Medulla oblongata (tissue), 1 donor: ENCODE data around the gene ARSJ.

Source experiments
- DNase-seq: peaks from one replicate; pipeline ENCODE4 v3.0.0-alpha.2; 2015; ENCODE audit errors: extremely low spot score

Gene ARSJ

DNA sequence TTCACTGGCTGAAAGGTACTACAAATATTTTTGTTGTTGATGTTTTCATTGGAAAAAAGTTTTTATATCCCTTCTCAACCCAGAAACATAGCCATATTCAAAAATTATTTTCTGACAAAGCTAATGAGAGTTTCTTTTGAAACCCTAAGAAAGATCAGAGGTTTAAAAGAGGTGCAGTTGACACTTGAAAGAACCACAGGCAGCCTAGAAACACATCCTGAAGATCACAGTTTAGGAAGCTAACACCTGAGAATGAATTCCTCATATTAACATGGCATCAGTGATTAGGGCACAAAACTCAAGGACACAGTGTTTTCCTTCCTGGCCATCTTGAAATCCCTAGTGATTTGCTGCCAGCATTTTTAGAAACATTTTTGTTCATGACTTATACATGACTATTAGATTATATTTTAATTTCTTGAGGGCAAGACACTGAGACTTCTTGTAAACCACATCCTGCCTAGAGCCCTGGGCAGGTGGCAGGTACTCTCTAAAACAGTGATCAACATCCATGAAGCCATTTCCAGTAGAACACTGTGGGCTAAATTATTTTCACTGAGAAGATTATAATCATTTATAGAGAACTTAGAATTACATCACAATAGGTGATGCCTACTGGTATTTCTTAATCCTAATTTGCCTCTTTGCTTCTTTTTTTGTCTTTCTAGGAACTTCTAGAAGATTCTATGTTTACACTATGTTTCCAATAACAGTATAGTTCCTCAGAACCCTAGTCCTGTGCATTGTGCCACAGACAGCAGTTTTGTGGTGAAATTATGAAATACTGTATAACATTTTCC, 80.0 kb downstream of the ARSJ start:
- no peak for DNase-seq

DNA sequence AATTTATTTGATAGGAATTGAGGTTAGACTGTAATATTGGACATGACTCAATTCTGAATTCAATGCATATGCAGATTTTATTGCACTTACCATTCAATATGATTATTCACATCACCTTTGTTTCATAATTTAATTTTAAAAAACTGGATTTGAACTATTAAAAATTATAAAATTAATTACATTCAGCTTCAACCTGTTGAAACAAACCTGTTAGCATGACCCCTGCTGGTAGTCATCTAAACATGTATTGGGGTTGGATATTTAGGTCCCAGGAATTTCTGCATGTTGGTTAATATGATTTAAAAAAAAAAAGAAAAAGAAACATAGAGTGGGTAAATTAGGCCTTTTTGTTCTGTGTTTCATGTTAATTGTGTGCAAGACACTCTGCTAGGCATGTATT, 85.9 kb downstream of the ARSJ start:
- DNase-seq: no peak

DNA sequence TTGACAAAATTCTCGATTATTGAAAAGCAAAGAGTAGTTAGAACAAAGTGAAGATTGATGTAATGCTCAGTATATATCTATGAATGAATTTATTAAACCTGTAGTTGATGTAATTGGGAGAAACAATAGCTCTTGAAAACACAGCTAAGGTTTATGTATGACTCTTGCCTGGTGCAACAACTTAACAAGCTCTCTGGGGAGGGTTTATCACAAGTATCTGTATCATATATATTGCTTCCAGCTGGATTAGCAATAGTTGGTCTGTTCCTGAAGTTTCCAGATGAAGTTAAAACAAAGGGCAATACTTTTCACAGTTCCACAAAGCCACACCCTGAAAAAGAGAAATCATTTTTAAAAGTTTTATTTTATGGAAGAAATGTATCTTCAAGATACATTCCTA, 91.4 kb downstream of the ARSJ start:
- no peak for DNase-seq

DNA sequence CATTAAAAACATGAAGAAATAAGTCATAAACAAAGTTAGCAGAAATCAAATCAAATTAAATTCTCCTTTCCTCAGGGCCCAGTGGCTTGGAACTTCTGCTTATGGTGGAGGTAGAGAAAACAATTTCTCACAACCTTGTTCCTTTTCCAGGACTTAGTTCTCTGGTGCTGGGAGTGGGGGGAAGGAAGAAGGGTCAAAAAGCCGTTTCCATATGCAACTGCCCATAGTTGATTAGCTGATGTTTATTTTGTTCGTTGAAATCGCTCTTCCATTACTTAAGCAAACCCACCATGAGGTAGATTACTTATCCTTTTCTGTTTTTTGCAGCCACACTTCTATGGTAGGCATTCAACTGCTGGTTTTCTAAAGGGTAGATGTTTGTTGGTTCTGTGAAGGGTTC, 94.2 kb downstream of the ARSJ start:
- no peak for DNase-seq

DNA sequence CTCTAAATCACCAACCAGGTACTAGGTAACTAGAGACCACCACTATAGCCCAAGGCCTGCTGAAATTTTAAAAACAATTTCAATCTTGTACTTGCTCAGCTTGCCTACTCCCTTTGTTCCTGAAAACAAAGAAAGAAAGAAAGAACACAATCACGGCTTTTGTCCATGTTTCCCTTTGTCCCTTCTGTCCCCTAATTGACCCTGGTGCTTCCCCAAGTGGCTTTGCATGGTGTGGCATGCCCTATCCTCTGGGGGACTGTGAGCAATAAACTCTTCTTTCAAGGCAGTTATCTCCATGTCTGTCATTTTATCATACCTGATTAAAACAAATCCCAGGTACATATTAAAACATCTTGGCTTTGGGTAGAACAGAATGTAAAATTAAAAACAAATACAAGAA, 94.8 kb downstream of the ARSJ start:
- DNase-seq: no peak

DNA sequence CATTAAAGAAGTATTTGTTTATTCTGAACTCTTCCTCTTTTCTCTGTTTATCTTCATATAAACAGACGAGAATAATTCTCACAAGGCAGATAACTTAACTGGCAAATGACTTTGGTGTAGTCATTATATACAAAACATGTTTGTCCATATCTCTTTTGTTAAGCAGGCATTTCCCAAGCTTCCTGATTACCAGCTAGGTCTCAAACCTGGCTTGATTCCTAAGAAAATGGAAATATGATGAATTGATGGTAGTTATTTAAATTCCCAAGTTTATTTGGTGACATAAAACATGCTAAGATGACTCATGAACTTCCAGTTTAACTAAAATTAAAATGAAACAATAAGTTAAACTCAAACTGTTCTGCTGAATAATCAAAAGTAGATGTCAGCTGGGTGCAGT, 96.8 kb downstream of the ARSJ start:
- DNase-seq: no peak

DNA sequence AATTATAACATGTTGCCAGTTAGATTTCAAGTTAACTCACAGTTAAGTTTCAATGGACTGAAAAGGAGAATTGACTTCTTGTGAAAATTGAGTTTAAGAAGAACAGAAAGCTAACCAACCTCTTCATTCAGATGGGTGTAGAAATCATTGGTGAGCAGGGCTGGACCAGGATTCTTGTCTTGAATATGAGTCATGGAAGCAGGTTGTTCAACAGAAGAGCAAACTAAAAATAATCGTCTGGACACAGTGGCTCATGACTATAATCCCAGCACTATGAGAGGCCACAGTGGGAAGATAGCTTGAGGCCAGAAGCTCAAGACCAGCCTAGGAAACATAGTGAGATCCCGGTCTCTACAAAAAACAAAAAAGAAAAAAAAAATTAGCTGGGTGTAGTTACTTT, 98.2 kb downstream of the ARSJ start:
- DNase-seq: no peak

DNA sequence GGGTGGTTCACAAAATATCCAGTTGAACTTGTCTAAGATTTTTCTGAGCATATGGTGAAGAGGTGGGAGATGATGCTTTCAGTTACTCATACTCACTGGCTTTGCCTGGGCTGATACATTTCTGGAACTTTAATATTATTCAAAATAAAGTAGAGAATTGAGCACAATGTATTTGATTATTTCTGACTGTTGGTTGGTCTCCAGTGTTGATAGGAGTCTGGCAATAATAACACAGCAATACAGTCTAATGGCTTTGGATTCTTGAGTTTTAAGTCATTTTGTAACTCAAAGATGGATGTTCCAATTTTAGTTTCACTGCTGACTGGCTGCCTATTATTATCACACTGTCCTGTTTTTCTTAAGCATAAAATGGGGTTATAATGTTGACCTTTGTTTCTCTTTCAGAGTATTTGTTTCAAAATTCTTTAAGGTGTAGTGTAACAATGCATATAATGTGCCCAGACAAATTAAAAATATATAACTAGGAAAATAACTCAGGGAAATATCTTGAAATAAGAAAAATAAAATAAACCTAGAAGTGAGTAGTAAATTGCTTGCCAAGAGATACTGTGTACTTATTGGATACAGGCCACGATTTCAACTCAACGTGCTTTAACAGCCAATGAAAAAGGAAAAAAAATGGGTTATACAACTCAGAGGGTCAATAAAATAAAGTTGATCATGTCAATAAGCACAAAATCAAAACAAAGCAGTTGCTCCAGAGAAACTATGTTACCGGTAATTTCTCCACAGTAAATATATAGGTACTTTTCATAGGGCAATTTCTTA, 99.0 kb downstream of the ARSJ start:
- no peak for DNase-seq

DNA sequence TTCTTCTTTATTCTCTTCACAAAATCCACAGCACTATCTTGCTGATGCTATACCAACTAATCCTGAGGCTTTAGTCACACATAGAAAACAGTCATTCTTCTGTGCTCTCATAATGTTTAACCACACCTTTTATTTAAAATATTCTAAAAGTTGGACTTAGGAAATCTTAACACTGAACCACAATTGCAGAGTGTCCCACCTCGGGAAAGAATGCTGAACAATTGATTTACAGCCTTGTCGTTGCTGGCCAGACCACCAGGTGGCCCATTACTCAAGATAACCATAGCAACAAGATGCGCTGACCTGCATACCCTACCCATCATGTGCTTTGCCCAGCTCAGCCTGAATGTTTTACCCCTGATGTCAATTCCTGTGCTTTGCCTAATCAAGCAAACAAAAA, 100.8 kb downstream of the ARSJ start:
- no peak for DNase-seq

DNA sequence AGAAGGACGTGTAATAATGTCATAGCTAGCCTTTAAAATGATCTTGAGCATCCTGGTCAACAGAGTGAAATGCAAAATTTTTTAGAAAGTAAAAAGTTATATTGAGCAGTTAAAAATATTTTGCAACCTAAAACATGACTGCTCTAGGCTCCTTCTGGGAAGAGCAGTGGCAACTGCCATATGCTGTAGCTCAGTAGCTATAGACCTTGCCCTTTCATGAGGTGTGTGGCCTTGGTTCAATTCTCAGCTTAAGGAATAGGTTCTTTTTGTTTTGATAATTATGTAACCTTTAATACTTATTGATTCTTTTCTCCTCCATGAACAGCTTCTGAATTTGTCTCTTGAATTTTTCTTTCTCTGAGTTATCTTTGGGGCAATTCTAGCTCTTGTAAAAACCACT, 105.0 kb downstream of the ARSJ start:
- no peak for DNase-seq

DNA sequence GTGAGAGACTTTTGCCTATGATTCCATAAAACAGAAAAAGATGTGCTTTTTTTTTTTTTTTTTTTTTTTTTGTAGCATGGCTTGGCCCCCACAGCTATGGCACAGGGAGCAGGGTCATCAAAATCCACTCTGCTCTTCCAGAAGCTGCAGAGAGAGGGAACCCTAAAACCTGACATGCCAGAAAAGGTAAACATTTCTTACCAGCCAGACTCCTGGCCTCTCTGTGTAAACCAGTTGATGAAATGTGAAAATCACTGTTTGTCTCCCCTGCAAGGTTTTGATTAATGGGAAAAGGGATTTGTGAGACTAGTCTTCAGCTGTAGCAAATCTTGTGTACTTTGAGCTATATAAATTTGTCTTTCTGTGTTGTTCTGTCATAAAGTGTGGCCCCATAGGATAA, 105.9 kb downstream of the ARSJ start:
- no peak for DNase-seq

DNA sequence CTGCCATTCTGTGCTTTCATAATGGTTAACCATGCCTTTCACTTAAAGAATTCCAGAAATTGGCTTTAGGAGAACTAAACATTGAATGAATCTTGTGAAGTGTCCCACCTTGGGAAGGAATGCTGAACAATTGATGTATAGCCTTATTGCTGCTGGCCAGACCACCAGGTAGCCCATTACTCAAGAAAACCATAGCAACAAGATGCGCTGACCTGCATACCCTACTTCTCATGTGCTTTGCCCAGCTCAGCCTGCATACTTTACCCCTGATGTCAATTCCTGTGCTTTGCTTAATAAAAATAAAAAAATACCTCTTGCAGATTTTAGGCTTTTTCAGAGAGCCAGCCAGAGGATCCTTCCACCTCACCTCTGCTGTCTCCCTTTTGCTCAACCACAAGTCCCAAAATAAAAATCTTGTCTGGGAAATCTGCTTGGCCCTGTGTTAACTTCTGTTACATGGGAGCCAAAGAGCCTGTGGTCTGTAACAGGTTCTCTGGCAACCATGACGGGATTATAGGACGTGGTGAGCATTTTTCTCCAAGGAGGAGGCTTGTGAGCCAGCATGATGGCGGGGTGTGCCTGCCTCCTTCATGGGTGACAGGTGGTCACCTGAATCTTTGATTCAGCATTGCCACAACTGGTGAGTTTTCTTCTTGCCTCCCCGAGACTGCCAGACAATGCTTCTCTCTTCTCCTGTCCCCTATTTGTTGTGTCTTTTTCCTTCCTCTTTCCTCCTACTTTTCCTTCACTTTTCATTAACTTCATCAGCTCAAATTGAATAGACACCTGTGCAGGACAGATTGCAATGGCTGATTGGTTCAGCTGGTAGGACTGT, 106.8 kb downstream of the ARSJ start:
- DNase-seq: no peak

DNA sequence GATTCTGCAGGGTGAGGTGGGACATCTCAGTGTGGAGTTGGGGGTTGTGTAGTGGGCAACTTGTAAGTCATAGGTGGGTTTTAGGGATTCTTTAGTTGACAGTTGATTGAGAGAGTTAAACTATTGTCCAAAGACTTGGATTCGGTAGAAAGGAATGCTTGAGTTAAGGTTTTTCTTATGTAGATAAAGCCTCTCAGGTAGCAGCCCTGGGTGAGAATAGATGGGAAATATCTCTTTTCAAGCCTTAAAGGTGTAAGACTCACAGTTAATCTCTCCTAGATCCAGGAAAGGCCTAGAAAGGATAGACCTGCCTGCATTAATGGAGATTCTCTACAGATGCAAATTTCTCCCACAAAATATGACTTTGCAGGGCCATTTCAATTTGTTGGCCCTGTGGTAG, 108.4 kb downstream of the ARSJ start:
- no peak for DNase-seq

DNA sequence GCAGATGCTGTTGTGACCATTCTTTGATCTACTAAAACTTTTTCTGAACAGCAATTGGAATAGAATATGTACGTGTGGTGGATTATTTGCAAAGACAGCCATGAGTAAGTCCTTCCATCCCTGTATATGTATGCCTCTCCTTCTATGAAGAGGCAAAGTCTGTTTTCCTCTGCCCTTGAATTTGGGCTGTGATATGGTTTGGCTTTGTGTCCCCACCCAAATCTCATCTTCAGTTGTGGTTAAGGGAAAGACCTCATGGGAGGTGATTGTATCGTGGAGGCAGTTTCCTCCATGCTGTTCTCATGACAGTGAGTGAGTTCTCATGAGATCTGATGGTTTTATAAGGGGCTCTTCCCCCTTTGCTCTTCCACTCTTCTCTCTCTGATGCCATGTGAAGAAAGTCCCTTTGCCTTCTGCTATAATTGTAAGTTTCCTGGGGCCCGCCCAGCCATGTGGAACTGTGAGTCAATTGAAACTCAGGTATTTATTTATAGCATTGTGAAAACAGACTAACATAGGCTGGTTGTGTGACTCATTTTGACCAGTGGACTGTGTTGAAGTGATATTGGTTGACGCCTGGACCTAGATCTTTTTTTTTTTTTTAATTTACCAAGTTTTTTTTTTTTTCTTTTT, 109.6 kb downstream of the ARSJ start:
- DNase-seq: no peak

DNA sequence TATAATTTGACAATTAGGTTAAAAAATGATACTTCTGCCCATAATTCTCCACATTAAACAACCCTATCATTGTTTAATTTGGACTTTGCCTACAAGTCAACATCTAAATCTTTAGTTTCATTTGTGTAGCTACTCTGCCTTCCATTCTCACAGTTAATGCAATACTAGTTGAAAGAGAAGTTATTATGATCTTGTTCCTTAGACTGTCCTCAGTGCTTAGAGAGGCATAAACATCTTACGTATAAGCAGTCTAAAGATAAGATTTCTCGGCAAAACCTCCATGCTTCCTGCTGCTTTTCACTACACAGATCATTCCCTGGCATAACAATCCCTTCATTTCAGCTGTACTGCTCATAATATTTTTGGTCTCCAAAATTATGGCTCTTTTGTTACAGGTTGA, 112.8 kb downstream of the ARSJ start:
- no peak for DNase-seq

DNA sequence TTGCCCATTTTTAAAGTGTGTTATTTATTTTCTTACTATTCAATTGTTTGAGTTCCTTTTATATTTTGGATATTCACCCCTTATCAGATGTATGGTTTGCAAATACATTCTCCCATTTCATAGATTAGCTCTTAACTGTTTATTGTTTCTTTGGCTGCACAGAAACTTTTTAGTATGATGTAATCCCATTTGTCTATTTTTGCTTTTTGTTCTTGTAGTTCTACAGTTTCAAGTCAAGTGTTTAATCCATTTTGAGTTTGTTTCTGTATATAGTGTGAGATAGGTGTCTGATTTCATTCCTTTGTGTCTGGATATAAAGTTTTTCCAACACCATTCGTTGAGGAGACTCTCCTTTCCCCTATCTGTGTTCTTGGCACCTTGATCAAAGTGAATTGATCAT, 120.5 kb downstream of the ARSJ start:
- no peak for DNase-seq

DNA sequence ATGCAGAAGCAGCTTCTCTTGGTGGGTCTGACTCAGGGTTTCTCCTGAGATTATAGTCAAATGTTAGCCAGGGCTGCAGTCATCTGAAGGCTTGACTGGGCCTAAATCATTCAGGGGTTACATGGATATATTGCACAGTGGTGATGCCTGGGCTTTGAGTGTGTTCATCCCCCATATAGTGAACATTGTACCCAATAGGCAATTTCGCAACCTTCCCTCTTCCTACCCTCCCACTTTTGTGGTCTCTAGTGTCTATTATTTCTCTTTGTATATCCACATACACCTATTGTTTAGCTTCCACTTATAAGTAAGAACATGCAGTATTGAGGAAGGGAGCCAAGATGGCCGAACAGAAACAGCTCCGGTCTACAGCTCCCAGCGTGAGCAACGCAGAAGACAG, 127.6 kb downstream of the ARSJ start:
- DNase-seq: no peak
